PFSK-1 (cell line): ENCODE data around the gene HBS1L.

ENCODE experiments used
- POLR2AphosphoS5 ChIP-seq: IDR thresholded peaks from 2 replicates; pipeline ENCODE4 v1.6.1; 2012; ENCODE audit warnings: low read depth, mild to moderate bottlenecking, control low read depth, low read length, moderate library complexity
- REST ChIP-seq, 2 experiments: IDR thresholded peaks; 2 replicates each; pipeline versions ENCODE4 v1.6.1 to v1.8.0; 2011 to 2012; ENCODE audit warnings: low read depth in 2 of 2, low read length in 2 of 2, control low read depth in 1 of 2, inconsistent platforms in 1 of 2, mild to moderate bottlenecking in 1 of 2, moderate library complexity in 1 of 2; ENCODE audit not compliant: insufficient read depth in 1 of 2

- TF ChIP-seq REST (IDR thresholded peaks at IDR 0.05; ENCODE audit: insufficient read depth in 1 of 2, low read depth in 2 of 2, low read length in 2 of 2) = no peak
- TF ChIP-seq POLR2AphosphoS5 = no peak
These were observed 36.6 kb downstream of the HBS1L start for GRCh38 chr6:135018052-135018451.
